NAMALWA (cell line): ENCODE data around the gene MIR17HG.
"Not testable (repeated sequence)": the region's sequence is repeated elsewhere in the genome, so short reads cannot be mapped to it uniquely, and the experiment has no call there.

Experiments
- DNase-seq: peaks from one replicate; pipeline ENCODE4 v3.0.0-alpha.2; 2015; ENCODE audit warnings: low spot score

Gene MIR17HG

DNA sequence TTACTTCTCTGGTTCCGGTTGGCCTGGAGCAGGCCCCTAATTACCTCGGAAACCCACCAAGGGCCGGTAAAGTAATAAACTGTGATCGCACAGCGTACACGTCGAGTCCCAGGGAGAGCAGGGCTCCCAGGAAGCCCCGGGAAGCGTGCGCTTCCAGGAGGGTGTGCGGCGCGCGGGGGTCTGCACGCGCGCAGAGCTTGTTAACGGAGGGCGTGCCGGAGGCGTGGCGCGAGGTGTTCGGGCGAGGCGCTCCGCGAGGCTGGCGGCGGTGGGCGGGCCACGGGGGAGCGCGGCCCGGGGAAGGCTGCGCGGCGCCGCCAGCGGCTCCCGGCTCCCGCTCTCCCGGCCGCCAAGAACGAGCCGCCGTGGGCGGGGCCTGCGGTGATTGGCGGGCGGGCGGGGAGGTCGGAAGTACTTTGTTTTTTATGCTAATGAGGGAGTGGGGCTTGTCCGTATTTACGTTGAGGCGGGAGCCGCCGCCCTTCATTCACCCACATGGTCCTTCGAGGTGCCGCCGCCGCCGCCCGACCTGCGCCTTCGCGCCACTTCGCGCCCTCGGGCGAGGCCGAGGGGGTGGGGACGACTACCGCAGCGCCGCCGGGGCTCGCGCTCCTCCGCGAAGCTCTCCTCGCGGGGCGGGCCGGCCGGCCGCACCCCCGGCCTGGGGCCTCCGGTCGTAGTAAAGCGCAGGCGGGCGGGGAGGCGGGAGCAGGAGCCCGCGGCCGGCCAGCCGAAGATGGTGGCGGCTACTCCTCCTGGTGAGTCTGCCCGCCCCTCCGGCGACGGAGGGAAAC is at the start of gene MIR17HG:
Gene MIR17HG, plus strand, starts transcription at position 486 of the 794 bp plus-strand sequence.
- peak; percentile 98 for DNase-seq

DNA sequence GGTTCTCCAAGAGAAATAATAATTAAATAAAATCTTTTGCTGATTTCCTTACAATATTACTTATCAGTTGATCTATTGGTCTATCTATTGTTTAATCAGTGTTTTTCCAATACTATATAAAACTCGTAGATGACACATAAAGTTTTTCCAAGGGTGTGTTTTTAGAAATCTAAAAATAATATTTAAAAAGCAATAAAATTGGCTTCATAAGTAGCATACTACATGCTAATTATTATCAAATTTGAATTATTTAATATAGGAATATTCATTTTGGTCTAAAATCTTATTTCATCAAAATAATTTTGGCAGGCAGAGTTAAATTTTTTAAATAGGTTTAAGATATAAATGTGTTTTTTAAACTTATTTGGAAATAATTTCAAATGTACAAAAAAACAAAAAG is 49.4 kb upstream of the MIR17HG start:
- DNase-seq: no peak

DNA sequence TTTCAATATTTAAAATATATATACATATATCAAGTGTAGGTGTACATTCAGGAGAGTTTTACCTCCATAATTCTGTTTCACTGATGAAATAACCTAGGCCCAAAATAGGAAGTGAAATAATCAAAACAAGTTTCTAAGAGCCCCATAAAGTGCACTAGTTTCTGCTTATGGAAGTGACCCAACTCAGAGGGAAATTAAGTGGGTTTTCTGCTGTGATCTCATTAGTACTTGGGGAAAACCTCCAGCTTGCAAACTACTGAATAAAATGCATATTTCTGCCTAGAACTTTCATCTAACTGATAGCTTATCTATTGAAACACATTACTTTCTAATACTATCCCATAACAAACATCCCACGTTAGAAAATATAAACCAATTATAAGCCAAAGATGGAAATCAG is 45.4 kb upstream of the MIR17HG start:
- DNase-seq: peak; percentile 22

DNA sequence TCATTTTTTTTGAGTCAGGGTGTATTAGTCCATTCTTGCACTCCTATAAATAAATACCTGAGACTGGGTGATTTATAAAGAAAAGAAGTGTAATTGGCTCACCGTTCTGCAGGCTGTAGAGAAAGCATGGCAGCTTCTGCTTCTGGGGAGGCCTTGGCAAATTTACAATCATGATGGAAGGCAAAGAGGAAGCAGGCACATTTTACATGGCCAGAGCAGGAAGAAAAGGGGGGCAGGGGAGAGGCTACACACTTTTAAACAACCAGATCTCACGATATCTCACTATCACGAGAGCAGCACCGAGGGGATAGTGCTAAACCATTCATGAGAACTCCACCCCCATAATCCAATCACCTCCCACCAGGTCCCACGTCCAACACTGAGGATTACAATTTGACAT is 44.5 kb upstream of the MIR17HG start:
- DNase-seq: no peak

DNA sequence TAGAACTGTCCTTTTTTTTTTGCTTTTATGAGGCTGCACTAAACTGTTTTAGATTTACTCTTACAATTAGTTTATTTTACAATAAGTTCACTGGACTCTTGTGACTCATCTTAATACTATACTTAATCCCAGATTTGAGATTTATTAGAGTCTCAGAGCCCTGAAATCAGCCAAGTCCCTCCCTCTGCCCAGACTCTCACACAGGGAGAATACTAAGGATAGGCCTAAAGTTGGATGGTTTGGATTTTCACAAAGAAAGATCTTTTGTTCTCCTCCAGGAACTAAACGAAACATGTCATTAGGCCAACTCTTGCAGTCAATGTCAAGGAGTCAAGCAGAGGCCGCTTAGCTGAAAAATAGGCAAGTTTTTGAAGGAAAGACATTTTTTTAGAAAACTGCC is 42.7 kb upstream of the MIR17HG start:
- DNase-seq: no peak

- no peak for DNase-seq
Measured at GRCh38 chr13:91305652-91306051, 41.8 kb upstream of the MIR17HG start.

DNA sequence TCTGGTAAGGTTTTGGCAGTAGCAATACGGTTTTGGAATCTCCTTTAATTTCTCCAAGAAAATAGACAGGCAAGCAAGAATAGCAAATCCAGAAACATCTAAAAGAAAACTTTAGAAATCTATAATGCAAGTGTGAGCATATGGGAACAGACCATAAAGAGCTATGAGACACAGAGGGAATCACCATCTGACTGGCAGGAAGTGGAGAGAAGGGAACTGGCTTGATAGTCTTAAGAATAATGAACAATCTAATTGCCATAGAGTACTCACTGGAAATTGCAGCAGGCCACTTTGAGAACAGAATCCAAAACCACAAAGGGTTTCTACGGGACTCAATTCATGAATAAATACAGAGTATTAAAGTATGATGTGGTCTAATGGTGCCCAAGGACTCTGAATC is 39.6 kb upstream of the MIR17HG start:
- DNase-seq: no peak

DNA sequence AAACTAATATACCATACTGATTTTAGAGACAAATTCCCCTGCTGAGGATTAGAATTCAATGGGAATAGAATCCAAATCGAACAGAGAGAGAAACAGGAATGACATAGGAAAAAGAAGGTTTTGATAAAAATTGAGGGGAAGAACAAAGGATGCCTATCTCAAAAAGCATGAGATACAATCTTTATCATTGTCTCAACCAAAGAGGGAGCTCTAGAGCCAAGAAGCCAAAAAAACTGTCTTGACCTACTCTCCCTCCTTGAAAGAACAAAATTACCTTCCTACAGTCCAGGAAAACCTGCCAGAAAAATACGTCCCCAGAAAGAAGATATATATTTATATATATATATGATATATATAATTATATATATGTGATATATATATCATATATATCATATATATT is 39.2 kb upstream of the MIR17HG start:
- DNase-seq: peak; percentile 66

- DNase-seq: no peak
Measured at GRCh38 chr13:91311491-91311890, 36.0 kb upstream of the MIR17HG start.

- DNase-seq: peak; percentile 21
Measured at GRCh38 chr13:91312324-91312723, 35.2 kb upstream of the MIR17HG start.

- DNase-seq: peak; percentile 67
Measured at GRCh38 chr13:91313103-91313502, 34.4 kb upstream of the MIR17HG start.

GRCh38 chr13:91313581-91313980 is 33.9 kb upstream of the MIR17HG start:
- no peak for DNase-seq

- no peak for DNase-seq
Measured at GRCh38 chr13:91314888-91315287, 32.6 kb upstream of the MIR17HG start.

- no peak for DNase-seq
Measured at GRCh38 chr13:91318886-91319285, 28.6 kb upstream of the MIR17HG start.

GRCh38 chr13:91319996-91320395 is 27.5 kb upstream of the MIR17HG start:
- no peak for DNase-seq

GRCh38 chr13:91320990-91321389 is 26.5 kb upstream of the MIR17HG start:
- not testable (repeated sequence) for DNase-seq

GRCh38 chr13:91323349-91323748 is 24.1 kb upstream of the MIR17HG start:
- no peak for DNase-seq

DNA sequence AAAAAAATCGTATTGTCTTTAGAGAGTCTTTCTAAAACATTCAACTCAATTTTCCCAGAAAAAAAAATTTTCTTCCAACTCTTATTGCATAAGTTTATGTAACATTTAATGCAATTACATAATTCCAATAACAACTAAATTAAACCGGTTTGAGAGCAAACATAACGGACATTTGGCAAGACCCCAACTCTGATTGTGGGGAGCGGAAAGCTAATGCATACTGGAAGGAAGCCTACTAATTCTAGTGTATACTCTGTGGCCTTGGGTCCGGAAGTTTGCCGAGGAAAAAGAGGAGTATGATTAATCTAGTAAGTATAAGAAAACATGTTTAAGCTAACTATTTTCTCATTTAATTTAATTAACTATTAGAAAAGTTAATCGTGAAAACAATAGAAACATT is 21.3 kb upstream of the MIR17HG start:
- DNase-seq: no peak

- DNase-seq: no peak
Measured at GRCh38 chr13:91328726-91329125, 18.8 kb upstream of the MIR17HG start.

DNA sequence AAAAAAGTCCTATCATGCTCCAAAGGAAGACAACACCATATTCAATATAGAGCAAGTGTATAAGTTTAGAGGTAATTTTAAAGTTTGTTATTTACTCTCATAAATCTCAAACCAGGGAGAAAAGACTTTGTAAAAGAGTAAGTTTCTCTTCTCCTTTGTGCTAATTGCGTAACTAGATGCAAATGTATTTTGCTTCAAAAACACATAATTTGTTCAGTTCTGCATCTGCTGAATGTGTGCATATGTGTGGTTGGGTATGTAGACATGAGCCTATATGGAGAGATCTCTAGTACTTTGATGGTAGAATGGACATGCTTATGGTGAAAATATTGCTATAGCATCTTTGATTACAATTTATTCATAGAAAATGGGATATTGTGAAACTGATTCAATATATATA is 17.8 kb upstream of the MIR17HG start:
- DNase-seq: peak; percentile 30

- DNase-seq: no peak
Measured at GRCh38 chr13:91331047-91331915, 16.2 kb upstream of the MIR17HG start.

DNA sequence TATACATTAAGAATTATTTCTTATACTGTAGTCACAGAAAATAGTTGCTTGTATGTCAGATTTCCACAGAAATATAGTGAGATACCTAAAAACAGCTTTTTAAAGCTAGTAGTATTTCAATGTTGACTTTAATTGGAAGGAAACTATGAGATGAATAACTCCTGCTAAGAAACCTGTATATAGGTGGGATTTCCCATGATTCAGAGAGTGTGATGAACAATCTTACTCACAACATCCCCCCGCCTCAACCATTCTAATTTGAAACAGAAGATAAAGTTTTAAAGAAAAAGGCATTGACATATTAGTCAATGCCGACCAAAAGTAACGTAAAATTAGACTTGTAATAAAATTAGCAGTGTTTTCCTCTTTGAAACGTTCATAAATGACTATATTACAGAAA is 1.4 kb upstream of the MIR17HG start:
- DNase-seq: peak; percentile 44

- peak; percentile 95 for DNase-seq
Measured at GRCh38 chr13:91346850-91347201, 661 bp upstream of the MIR17HG start.
